Progenitor cell of endocrine pancreas (in vitro differentiated cells): ENCODE results near the gene GPN2. TPM values are rescaled to one million over a fixed set of nuclear protein-coding genes. Genes with fewer than 3 reads are reported as not detected.

ENCODE experiments used
- DNase-seq: peaks from one replicate; pipeline ENCODE4 v3.0.0; 2021; ENCODE audit warnings: low spot score; ENCODE audit not compliant: unreplicated experiment
- H3K27ac Mint-ChIP-seq: 2 replicates; pipeline ENCODE4 v1.8.0; 2021; ENCODE audit warnings: mild to moderate bottlenecking, moderate library complexity, mixed read lengths
- H3K27me3 Mint-ChIP-seq: 2 replicates; pipeline ENCODE4 v1.8.0; 2021; ENCODE audit warnings: mixed read lengths
- H3K36me3 Mint-ChIP-seq: 2 replicates; pipeline ENCODE4 v1.8.0; 2022; ENCODE audit warnings: mixed read lengths; ENCODE audit not compliant: insufficient read depth
- H3K4me1 Mint-ChIP-seq: 2 replicates; pipeline ENCODE4 v1.8.0; 2021; ENCODE audit warnings: low read depth, mixed read lengths
- H3K4me3 Mint-ChIP-seq: 2 replicates; pipeline ENCODE4 v1.8.0; 2021; ENCODE audit warnings: low read depth, mild to moderate bottlenecking, moderate library complexity, mixed read lengths
- H3K9me3 Mint-ChIP-seq: 2 replicates; pipeline ENCODE4 v1.8.0; 2021; ENCODE audit warnings: low read depth, mixed read lengths
- CTCF ChIP-seq: fragments of 200-600 bp; sonication (generic); IDR thresholded peaks from one replicate; pipeline ENCODE4 v1.5.0; 2021; ENCODE audit warnings: antibody characterized with exemption, mild to moderate bottlenecking; ENCODE audit not compliant: unreplicated experiment
- total RNA-seq: library from RNA; stranded (reverse); gene quantifications from 2 replicates; pipeline ENCODE4 v1.2.1, GENCODE V29; 2021

GPN2 gene
- total RNA-seq, 1 donor from 2014 or later, result 37.4 TPM

GRCh38 chr1:26900001-26900814, 10.1 kb upstream of the GPN2 start, which contains the start of gene GPATCH3:
TSS of gene GPATCH3 (minus strand) at chr1:26900467. CDS start at chr1:26900442, 25 bp downstream.
- Mint-ChIP-seq H3K27ac (peak within 1 kb of the TSS; percentile 97), H3K4me3 (peak within 1 kb of the TSS; percentile 87), H3K36me3 (peaks cover 8% of the 10 kb centered on the region), H3K4me1 (peaks cover 20% of the 10 kb centered on the region), H3K9me3 (no peaks in the 10 kb centered on the region), H3K27me3 (no peaks in the 10 kb centered on the region)
- peak; percentile 85 for DNase-seq
- no peak for TF ChIP-seq CTCF

- no peaks in the 10 kb centered on the region for H3K9me3 Mint-ChIP-seq
- DNase-seq, result no peak
- no peak overlapping the region for H3K27ac Mint-ChIP-seq
- H3K4me3 Mint-ChIP-seq, result no peak overlapping the region
- H3K36me3 Mint-ChIP-seq, result peaks cover 20% of the 10 kb centered on the region
- H3K27me3 Mint-ChIP-seq, result no peaks in the 10 kb centered on the region
- H3K4me1 Mint-ChIP-seq, result peaks cover 15% of the 10 kb centered on the region
- no peak for TF ChIP-seq CTCF
Observed at GRCh38 chr1:26897351-26897750, 7.3 kb upstream of the GPN2 start.

GRCh38 chr1:26894263-26894662, 4.2 kb upstream of the GPN2 start:
- H3K27ac Mint-ChIP-seq, result peak overlapping the region; percentile 72
- no peaks in the 10 kb centered on the region for H3K9me3 Mint-ChIP-seq
- peaks cover 8% of the 10 kb centered on the region for H3K4me1 Mint-ChIP-seq
- H3K4me3 Mint-ChIP-seq, result no peak overlapping the region
- TF ChIP-seq CTCF, result no peak
- no peaks in the 10 kb centered on the region for H3K27me3 Mint-ChIP-seq
- peaks cover 22% of the 10 kb centered on the region for H3K36me3 Mint-ChIP-seq
- no peak for DNase-seq

GRCh38 chr1:26890467-26890796, 349 bp upstream of the GPN2 start:
- Mint-ChIP-seq H3K36me3 (peaks cover 23% of the 10 kb centered on the region), H3K4me1 (peaks cover 15% of the 10 kb centered on the region), H3K27ac (peak overlapping the region; percentile 96), H3K27me3 (no peaks in the 10 kb centered on the region), H3K4me3 (peak overlapping the region; percentile 92), H3K9me3 (no peaks in the 10 kb centered on the region)
- no peak for DNase-seq
- no peak for TF ChIP-seq CTCF

GRCh38 chr1:26888231-26888630, 1.9 kb downstream of the GPN2 start:
- Mint-ChIP-seq H3K4me1 (peaks cover 15% of the 10 kb centered on the region), H3K27me3 (no peaks in the 10 kb centered on the region), H3K4me3 (peak overlapping the region; percentile 92), H3K9me3 (no peaks in the 10 kb centered on the region), H3K27ac (peak overlapping the region; percentile 96), H3K36me3 (peaks cover 27% of the 10 kb centered on the region)
- no peak for TF ChIP-seq CTCF
- no peak for DNase-seq
